ENCODE results near the gene DCDC1.

- no peak for TF ChIP-seq CTCF (IDR thresholded peaks at IDR 0.05)
- no peak for TF ChIP-seq POLR2AphosphoS2 (conservative IDR thresholded peaks at IDR 0.05; ENCODE audit: low read length)
- no peak for TF ChIP-seq RARB (CRISPR knock-in tag; IDR thresholded peaks at IDR 0.05)
- no peak for TF ChIP-seq BCL3 (IDR thresholded peaks at IDR 0.05)
- no peak for TF ChIP-seq RAD21 (conservative IDR thresholded peaks at IDR 0.05 in 1 of 2, IDR thresholded peaks at IDR 0.05 in 1 of 2)
Observed at GRCh38 chr11:31173926-31174680, 195.4 kb downstream of the DCDC1 start.

Measured in A549 (cell line).